ENCODE results near the gene PRKCH.

GRCh38 chr14:61388173-61388975, 67.0 kb downstream of the PRKCH start:
- TF ChIP-seq CTCF (IDR thresholded peaks at IDR 0.05; ENCODE audit: poor library complexity) (no peak), EZH2 (IDR thresholded peaks at IDR 0.05; ENCODE audit: borderline replicate concordance) (no peak), EZH2phosphoT487 (IDR thresholded peaks at IDR 0.05; ENCODE audit: low read depth, severe bottlenecking, unreplicated experiment) (no peak)

All from hepatocyte (in vitro differentiated cells).